ENCODE results near the gene LY9.

Gene LY9

DNA sequence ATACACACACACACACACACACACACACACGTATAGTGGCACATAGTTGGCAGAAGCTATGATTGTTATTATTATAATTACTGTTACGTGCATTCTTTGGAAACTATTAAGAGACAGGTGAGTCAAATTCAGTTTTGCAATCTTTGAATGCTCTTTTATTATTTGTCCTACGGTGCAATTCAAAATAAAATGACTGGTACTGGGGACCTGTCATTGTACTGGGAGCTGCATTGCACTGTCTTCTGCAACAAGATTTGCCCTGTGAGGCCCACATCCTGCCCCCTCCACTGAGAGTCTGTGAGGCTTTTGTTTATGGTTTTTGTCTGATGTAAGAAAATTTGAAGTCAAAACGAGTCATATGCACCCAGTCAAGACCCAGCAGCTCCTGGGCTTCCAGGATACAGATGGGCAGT lies 1.9 kb downstream of the LY9 start:
- TF ChIP-seq, protein P1, sequence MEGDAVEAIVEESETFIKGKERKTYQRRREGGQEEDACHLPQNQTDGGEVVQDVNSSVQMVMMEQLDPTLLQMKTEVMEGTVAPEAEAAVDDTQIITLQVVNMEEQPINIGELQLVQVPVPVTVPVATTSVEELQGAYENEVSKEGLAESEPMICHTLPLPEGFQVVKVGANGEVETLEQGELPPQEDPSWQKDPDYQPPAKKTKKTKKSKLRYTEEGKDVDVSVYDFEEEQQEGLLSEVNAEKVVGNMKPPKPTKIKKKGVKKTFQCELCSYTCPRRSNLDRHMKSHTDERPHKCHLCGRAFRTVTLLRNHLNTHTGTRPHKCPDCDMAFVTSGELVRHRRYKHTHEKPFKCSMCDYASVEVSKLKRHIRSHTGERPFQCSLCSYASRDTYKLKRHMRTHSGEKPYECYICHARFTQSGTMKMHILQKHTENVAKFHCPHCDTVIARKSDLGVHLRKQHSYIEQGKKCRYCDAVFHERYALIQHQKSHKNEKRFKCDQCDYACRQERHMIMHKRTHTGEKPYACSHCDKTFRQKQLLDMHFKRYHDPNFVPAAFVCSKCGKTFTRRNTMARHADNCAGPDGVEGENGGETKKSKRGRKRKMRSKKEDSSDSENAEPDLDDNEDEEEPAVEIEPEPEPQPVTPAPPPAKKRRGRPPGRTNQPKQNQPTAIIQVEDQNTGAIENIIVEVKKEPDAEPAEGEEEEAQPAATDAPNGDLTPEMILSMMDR (IDR thresholded peaks at IDR 0.05; ENCODE audit: low read depth, low read length) = no peak
- no peak for DNase-seq (ENCODE audit: extremely low read depth, low read depth)

DNA sequence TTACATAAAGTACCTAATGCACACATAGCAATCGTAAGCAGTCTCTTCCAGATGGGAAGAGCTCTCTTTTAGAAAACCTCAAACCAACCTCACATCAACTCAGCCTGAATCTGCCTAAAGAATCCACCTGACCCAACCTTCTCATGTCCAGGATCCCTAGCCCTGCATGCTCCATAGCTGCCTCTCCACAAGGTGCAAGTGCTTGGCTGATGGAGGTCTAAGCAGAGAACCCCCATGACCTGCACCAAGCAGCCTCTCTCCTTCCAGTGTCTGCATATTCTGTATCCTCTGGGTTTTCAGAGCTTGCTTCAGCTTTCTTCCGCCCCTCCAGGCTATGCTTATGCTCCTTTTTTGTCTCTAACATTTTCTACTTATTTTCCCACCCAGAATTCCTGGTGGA lies 2.5 kb downstream of the LY9 start:
- TF ChIP-seq, protein P1 (IDR thresholded peaks at IDR 0.05; ENCODE audit: low read depth, low read length) = no peak
- DNase-seq (ENCODE audit: extremely low read depth, low read depth) = no peak

DNA sequence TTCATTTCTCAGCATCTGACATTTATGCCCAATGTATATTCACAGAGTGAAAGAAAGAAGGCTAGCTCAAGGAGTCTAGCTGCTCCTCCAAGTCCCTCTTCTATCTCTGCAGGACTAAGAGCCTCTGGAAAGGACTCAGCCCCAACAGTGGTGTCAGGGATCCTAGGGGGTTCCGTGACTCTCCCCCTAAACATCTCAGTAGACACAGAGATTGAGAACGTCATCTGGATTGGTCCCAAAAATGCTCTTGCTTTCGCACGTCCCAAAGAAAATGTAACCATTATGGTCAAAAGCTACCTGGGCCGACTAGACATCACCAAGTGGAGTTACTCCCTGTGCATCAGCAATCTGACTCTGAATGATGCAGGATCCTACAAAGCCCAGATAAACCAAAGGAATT lies 3.7 kb downstream of the LY9 start:
- TF ChIP-seq, protein P1 (IDR thresholded peaks at IDR 0.05; ENCODE audit: low read depth, low read length) = no peak
- no peak for DNase-seq (ENCODE audit: extremely low read depth, low read depth)

DNA sequence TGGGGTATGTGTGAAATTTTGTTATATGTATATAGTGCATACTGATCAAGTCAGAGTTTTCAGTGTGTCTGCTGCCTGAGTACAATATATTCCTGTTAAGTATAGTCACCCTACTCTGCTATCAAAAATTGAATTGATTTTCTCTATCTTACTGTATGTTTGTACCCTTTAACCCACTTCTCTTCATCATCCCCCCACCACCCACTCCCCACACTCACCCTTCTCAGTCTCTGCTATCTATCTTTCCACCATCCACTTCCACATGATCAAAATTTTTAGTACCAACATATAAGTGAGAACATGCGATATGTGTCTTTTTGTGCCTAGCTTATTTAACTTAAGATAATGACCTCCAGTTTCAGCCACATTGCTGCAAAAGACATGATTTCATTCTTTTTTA lies 4.2 kb downstream of the LY9 start:
- TF ChIP-seq, protein P1 (IDR thresholded peaks at IDR 0.05; ENCODE audit: low read depth, low read length) = no peak
- no peak for DNase-seq (ENCODE audit: extremely low read depth, low read depth)

DNA sequence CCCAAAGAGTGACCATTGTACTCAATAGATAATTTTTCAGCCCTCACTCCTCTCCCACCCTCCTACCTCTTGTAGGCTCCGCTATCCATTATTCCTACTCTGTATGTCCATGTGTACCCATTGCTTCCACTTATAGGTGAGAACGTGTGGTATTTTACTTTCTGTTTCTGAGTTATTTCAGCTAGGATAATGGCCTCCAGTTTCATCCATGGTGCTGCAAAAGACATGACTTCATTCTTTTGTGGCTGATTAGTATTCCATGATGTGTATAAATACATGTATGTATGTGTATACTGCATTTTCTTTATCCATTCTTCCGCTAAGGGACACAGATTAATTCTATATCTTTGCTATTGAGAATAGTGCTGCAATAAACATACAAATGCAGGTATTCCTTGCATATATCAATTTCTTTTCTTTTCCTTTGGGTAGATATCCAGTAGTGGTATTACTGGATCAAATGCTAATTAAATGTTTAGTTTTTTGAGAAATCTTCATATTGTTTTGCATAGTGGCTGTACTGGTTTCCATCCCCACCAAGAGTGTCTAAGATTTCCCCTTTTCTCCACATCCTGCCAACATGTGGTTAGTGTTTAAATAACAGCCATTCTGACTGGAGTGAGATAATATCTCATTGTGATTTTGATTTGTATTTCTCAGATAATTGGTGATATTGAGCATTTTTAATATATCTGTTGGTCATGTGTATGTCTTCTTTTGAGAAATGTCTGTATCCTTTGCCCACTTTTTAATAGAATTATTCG lies 4.9 kb downstream of the LY9 start:
- TF ChIP-seq, protein P1 (IDR thresholded peaks at IDR 0.05; ENCODE audit: low read depth, low read length) = no peak

DNA sequence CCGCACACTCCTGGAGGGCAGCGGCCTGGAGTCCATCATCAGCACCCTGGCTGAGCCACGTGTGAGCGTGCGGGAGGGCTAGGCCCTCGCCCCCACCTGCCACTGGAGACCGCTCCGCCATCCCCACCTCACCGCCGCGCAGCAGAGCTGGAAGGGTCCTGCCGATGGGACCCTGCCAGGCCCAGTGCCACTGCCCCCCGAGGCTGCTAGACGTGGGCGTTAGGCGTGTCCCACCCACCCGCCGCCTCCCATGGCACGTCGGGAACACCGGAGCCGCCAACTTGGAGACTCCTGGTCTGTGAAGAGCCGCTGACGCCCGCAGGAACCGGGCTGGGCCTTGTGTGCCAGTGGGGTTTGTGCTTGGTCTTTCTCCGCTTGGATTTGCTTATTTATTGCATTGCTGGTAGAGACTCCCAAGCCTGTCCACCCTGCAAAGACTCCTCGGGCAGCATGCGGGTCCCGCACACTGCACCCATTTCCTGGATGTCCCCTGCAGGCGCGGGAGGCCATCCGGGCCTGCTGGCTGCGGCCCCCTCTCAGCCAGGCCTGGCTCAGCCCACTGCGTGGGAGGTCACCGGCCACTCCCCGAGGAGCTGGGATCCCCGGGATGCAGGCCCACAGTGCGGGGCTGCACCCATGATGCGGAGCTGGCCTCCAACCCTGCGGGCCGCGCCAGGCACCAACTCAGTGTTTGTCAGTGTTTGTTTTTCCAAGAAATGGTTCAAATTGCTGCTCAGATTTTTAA lies 6.0 kb downstream of the LY9 start:
- no peak for DNase-seq (ENCODE audit: extremely low read depth, low read depth)
- TF ChIP-seq, protein P1 (IDR thresholded peaks at IDR 0.05; ENCODE audit: low read depth, low read length) = no peak

More for the DNA sequence above, 4.9 kb downstream of the LY9 start:
- no peak for DNase-seq (ENCODE audit: extremely low read depth, low read depth)

DNA sequence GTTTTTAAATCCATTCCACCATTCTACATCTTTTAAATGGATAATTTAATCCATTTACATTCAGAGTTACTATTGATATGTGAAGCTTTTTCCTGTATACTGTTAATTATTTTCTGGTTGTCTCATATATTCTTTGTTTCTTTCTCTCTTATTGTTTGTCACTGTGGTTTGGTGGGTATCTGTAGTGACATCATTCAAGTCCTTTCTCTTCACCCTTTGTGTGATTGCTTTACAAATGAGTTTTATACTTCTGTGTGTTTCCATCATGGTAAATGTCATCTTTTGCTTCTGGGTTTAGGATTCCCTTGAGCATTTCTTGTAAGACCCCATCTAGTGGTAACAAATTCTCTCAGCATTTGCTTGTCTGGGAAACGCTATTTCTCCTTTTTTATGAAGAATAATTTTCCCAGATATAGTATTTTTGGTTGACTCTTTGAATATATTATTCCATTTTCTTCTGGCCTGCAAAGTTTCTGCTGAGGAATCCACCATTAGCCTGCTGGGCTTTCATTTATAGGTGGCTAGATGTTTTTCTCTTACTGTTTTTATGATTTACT lies 10.2 kb downstream of the LY9 start:
- TF ChIP-seq, protein P1 (IDR thresholded peaks at IDR 0.05; ENCODE audit: low read depth, low read length) = no peak
- DNase-seq (ENCODE audit: extremely low read depth, low read depth) = no peak

Measured in AG09319 (cell line).